Left ventricle myocardium inferior (tissue), 1 donor: ENCODE results near the gene LINS1. TPM values are rescaled to one million over a fixed set of nuclear protein-coding genes. Genes with fewer than 3 reads are reported as not detected.
A peak's percentile ranks its signal among the peaks of the same experiment; 100 is the strongest.

Experiments
- DNase-seq: peaks from one replicate; pipeline ENCODE4 v3.0.0-alpha.2; 2020
- H3K27ac ChIP-seq: fragments of 200-600 bp; replicated peaks from 2 replicates; pipeline ENCODE4 v1.8.0; 2021
- H3K27me3 ChIP-seq: fragments of 200-600 bp; 2 replicates; pipeline ENCODE4 v1.8.0; 2021; ENCODE audit warnings: low read depth
- H3K36me3 ChIP-seq: fragments of 200-600 bp; 2 replicates; pipeline ENCODE4 v1.8.0; 2021
- H3K4me1 ChIP-seq: fragments of 200-600 bp; 2 replicates; pipeline ENCODE4 v1.8.0; 2021
- H3K4me3 ChIP-seq: fragments of 200-600 bp; 2 replicates; pipeline ENCODE4 v1.8.0; 2021; ENCODE audit warnings: mild to moderate bottlenecking, moderate library complexity
- H3K9me3 ChIP-seq: fragments of 200-600 bp; replicated peaks from 2 replicates; pipeline ENCODE4 v1.8.0; 2021
- intact Hi-C: fragments of 100-400 bp; cut with micrococcal nuclease; formaldehyde crosslinking; loops from one replicate; pipeline ENCODE4 v1.11.0; 2022
- total RNA-seq: library from RNA; stranded (reverse); fragmentation: NEBNext Ultra II Directional; extraction: Animal tissue kit (Norgen Biotek cat#: 25700); gene quantifications from one replicate; pipeline ENCODE4 v1.2.1, GENCODE V29; 2021
- TF ChIP-seq, protein P1 (sequence below): fragments of 200-600 bp; IDR thresholded peaks from 2 replicates; pipeline ENCODE4 v1.8.0; 2021; ENCODE audit warnings: antibody characterized with exemption, mild to moderate bottlenecking, borderline replicate concordance
- donor health status: DM: no; HTN: yes; CAD: no; lungs with severe emphysema.

LINS1 gene
- total RNA-seq, 1 donor from 2014 or later: 9.3 TPM

DNA sequence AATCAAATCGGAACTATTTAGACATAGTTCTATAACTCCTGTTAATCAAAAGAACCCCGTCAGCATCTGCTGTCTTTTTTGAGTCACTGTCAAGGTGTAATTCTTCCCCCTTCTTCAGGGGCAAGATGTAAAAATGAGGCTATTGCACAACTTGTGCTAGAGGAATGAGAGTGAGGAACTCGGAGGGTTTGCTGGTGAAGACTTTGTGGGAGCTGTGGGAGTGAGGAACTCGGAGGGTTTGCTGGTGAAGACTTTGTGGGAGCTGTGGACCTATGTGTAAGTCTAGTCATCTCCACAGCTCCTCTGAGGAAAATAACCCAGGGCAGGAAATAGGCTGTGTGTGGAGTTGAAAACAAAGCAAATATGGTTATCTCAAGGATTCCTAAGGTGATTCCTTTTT is 70.8 kb downstream of the LINS1 start:
- TF ChIP-seq, protein P1, sequence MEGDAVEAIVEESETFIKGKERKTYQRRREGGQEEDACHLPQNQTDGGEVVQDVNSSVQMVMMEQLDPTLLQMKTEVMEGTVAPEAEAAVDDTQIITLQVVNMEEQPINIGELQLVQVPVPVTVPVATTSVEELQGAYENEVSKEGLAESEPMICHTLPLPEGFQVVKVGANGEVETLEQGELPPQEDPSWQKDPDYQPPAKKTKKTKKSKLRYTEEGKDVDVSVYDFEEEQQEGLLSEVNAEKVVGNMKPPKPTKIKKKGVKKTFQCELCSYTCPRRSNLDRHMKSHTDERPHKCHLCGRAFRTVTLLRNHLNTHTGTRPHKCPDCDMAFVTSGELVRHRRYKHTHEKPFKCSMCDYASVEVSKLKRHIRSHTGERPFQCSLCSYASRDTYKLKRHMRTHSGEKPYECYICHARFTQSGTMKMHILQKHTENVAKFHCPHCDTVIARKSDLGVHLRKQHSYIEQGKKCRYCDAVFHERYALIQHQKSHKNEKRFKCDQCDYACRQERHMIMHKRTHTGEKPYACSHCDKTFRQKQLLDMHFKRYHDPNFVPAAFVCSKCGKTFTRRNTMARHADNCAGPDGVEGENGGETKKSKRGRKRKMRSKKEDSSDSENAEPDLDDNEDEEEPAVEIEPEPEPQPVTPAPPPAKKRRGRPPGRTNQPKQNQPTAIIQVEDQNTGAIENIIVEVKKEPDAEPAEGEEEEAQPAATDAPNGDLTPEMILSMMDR: no peak
- no peaks in the 10 kb centered on the region for H3K4me1 ChIP-seq
- no peak overlapping the region for H3K27ac ChIP-seq
- intact Hi-C loops: no loop called here
- H3K27me3 ChIP-seq: peaks cover 34% of the 10 kb centered on the region
- H3K36me3 ChIP-seq: no peaks in the 10 kb centered on the region
- no peak for DNase-seq
- H3K9me3 ChIP-seq: no peaks in the 10 kb centered on the region
- H3K4me3 ChIP-seq: no peak overlapping the region

DNA sequence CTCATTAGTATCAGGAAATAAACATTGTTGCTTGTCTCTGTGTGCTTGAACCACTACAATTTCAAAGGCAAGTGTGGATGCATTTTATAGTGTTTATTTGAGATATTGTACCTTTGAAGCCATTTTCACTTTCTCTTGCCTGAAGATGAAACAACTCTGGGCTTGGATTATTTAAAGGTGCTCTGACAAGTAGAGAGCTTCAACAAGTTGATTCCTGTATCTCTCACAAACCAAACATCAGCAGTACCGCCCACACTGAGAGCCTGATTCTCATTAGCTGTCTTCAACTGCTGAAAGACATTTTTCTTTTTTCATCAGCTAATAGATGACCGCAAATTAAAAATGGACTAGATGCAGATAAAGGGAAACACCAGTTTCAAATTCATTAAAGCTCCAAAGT is 72.4 kb downstream of the LINS1 start:
- Histone ChIP-seq H3K27me3 (peaks cover 34% of the 10 kb centered on the region), H3K36me3 (no peaks in the 10 kb centered on the region), H3K4me3 (no peak overlapping the region), H3K27ac (no peak overlapping the region), H3K9me3 (no peaks in the 10 kb centered on the region), H3K4me1 (peaks cover 7% of the 10 kb centered on the region)
- TF ChIP-seq, protein P1: no peak
- DNase-seq: no peak
- intact Hi-C loops: no loop called here

DNA sequence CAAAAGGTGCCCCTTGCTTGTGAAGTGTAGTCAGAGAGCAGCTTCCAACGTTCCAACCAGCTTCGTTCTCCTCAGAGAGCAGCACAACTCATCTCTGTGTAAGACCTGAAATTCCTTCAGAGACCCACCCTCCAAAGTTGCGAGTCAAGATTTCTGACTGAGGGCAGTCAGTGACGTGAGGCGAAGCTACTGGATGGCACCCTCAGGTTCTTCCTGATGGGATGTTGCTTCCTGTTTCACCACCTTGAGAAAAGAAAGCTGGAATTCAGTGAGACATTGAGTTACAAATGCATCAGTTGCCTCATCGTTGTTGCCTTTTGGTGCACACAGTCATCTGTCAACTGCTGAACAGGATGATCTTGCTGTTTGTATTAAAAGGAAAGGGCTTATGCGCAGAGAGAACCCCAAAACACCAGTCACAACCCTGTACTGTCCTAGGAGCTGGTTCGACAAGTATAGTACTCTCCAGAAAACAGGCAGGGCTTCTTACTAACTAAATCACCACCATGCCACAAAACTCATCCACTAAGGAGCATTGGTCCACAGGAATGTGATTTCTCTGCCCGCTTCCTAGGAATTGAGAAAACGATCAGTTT is 73.1 kb downstream of the LINS1 start, which contains the start of gene CERS3:
Gene CERS3, minus strand, starts transcription at position 118 of the 596 bp plus-strand sequence. CDS start 27,101 bp downstream, outside the sequence.
- H3K27me3 ChIP-seq: peaks cover 34% of the 10 kb centered on the region
- peaks cover 7% of the 10 kb centered on the region for H3K4me1 ChIP-seq
- no peak within 1 kb of the TSS for H3K4me3 ChIP-seq
- intact Hi-C loops: no loop called here
- H3K27ac ChIP-seq: no peak within 1 kb of the TSS
- H3K36me3 ChIP-seq: no peaks in the 10 kb centered on the region
- TF ChIP-seq, protein P1: no peak
- no peak for DNase-seq
- H3K9me3 ChIP-seq: no peaks in the 10 kb centered on the region

DNA sequence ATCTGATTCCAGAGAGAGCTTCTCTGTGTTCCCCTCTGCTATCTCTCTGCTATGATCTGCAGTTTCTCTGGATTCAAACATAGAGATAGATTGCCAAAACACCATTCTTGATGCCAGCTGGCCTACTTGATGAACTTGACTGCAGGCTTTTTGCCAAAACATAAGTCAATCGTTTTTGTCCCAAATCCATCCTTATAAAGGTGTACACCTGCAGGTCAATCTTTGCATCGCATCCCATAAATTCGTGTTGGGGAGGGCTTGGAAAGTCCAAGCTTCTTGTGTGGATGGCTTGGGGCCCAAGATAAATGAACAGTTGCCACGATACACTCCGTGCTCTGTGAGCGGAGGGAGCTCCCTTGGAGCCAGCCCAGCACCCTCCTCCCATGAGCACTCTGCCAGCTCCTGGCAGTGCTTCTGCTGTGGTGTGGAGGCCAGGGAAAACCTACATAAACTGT is 75.9 kb downstream of the LINS1 start:
- peaks cover 10% of the 10 kb centered on the region for H3K27me3 ChIP-seq
- intact Hi-C loops: no loop called here
- TF ChIP-seq, protein P1: no peak
- H3K27ac ChIP-seq: no peak overlapping the region
- H3K4me3 ChIP-seq: no peak overlapping the region
- peak; percentile 66 for DNase-seq
- peaks cover 7% of the 10 kb centered on the region for H3K4me1 ChIP-seq
- H3K36me3 ChIP-seq: no peaks in the 10 kb centered on the region
- H3K9me3 ChIP-seq: peaks cover 5% of the 10 kb centered on the region

DNA sequence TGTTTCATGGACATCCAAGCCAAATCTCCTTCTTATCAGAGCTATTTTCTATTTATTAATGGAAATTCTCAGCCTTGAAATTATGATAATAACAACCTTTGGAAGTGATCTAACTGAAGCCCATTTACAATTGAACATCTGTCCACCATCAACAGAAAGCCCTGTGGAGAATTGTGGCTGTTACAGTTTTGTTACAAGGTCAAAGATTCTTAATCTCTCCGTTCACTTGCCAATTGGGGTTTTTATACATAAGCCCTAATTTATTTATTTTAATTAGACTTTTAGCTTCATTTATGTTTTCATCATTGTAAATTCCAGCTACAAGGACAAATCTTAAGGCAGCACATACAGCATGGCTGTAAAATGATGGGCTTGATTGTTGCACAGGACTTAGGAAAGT is 76.5 kb downstream of the LINS1 start:
- H3K4me1 ChIP-seq: peaks cover 7% of the 10 kb centered on the region
- H3K4me3 ChIP-seq: no peak overlapping the region
- no peak for DNase-seq
- no peaks in the 10 kb centered on the region for H3K36me3 ChIP-seq
- peaks cover 4% of the 10 kb centered on the region for H3K27me3 ChIP-seq
- TF ChIP-seq, protein P1: no peak
- intact Hi-C loops: no loop called here
- no peak overlapping the region for H3K27ac ChIP-seq
- peaks cover 5% of the 10 kb centered on the region for H3K9me3 ChIP-seq
